ENCODE measurements around the gene CHST6.
"Not testable (repeated sequence)": the region's sequence is repeated elsewhere in the genome, so short reads cannot be mapped to it uniquely, and the experiment has no call there.

CHST6 gene

GRCh38 chr16:75495076-75495674 lies at the start of gene CHST6:
TSS of gene CHST6 (minus strand) at chr16:75495441. CDS start at chr16:75479828, 15,613 bp downstream.
- peak in 1 of 4 experiments; percentile 16 for DNase-seq (ENCODE audit: low read depth in 4 of 4, low spot score in 1 of 4)

GRCh38 chr16:75542462-75542861 lies 47.2 kb upstream of the CHST6 start:
- not testable (repeated sequence) for DNase-seq (ENCODE audit: low read depth in 4 of 4, low spot score in 1 of 4)

GRCh38 chr16:75541236-75541635 lies 46.0 kb upstream of the CHST6 start:
- DNase-seq (ENCODE audit: low read depth in 4 of 4, low spot score in 1 of 4) = no peak

GRCh38 chr16:75538882-75539565 lies 43.8 kb upstream of the CHST6 start:
- not testable (repeated sequence) for DNase-seq (ENCODE audit: low read depth in 4 of 4, low spot score in 1 of 4)

GRCh38 chr16:75537776-75538175 lies 42.5 kb upstream of the CHST6 start:
- no peak for DNase-seq (ENCODE audit: low read depth in 4 of 4, low spot score in 1 of 4)

GRCh38 chr16:75535901-75536300 lies 40.7 kb upstream of the CHST6 start, which contains the start of gene CHST5:
TSS of gene CHST5 (minus strand) at chr16:75536108. CDS start at chr16:75530384, 5,724 bp downstream.
- DNase-seq (ENCODE audit: low read depth in 4 of 4, low spot score in 1 of 4) = no peak

GRCh38 chr16:75535211-75535843 lies 40.1 kb upstream of the CHST6 start:
- DNase-seq (ENCODE audit: low read depth in 4 of 4, low spot score in 1 of 4) = no peak

- DNase-seq (ENCODE audit: low read depth in 4 of 4, low spot score in 1 of 4) = no peak
Measured at GRCh38 chr16:75534560-75535205, 39.4 kb upstream of the CHST6 start.

- no peak for DNase-seq (ENCODE audit: low read depth in 4 of 4, low spot score in 1 of 4)
Measured at GRCh38 chr16:75532791-75533190, 37.5 kb upstream of the CHST6 start.

- DNase-seq (ENCODE audit: low read depth in 4 of 4, low spot score in 1 of 4) = no peak
Measured at GRCh38 chr16:75532142-75532765, 37.0 kb upstream of the CHST6 start.

GRCh38 chr16:75529959-75530358 lies 34.7 kb upstream of the CHST6 start:
- no peak for DNase-seq (ENCODE audit: low read depth in 4 of 4, low spot score in 1 of 4)

GRCh38 chr16:75529056-75529905 lies 34.0 kb upstream of the CHST6 start:
- DNase-seq (ENCODE audit: low read depth in 4 of 4, low spot score in 1 of 4) = no peak

GRCh38 chr16:75527825-75528299 lies 32.6 kb upstream of the CHST6 start:
- no peak for DNase-seq (ENCODE audit: low read depth in 4 of 4, low spot score in 1 of 4)

GRCh38 chr16:75526032-75526790 lies 31.0 kb upstream of the CHST6 start:
- DNase-seq (ENCODE audit: low read depth in 4 of 4, low spot score in 1 of 4) = no peak

- no peak for DNase-seq (ENCODE audit: low read depth in 4 of 4, low spot score in 1 of 4)
Measured at GRCh38 chr16:75519175-75519574, 23.9 kb upstream of the CHST6 start.

GRCh38 chr16:75516189-75516966 lies 21.1 kb upstream of the CHST6 start:
- peak in 2 of 4 experiments; percentile 9 to 13 for DNase-seq (ENCODE audit: low read depth in 4 of 4, low spot score in 1 of 4)

GRCh38 chr16:75514296-75514695 lies 19.1 kb upstream of the CHST6 start:
- DNase-seq (ENCODE audit: low read depth in 4 of 4, low spot score in 1 of 4) = no peak

GRCh38 chr16:75506574-75506973 lies 11.3 kb upstream of the CHST6 start:
- DNase-seq (ENCODE audit: low read depth in 4 of 4, low spot score in 1 of 4) = no peak

GRCh38 chr16:75506107-75506506 lies 10.9 kb upstream of the CHST6 start:
- no peak for DNase-seq (ENCODE audit: low read depth in 4 of 4, low spot score in 1 of 4)
